Rectal smooth muscle tissue (tissue), 1 donor: ENCODE data around the gene ZNF446.
A peak's percentile ranks its signal among the peaks of the same experiment; 100 is the strongest.
"Not testable (repeated sequence)": the region's sequence is repeated elsewhere in the genome, so short reads cannot be mapped to it uniquely, and the experiment has no call there.

ENCODE experiments used
- H3K27ac ChIP-seq: one replicate; pipeline ENCODE4 v1.7.0; 2013; ENCODE audit warnings: low read depth, low read length, inconsistent platforms
- H3K27me3 ChIP-seq: one replicate; pipeline ENCODE4 v1.7.0; 2013; ENCODE audit warnings: low read length; ENCODE audit not compliant: control insufficient read depth, insufficient read depth
- H3K36me3 ChIP-seq: one replicate; pipeline ENCODE4 v1.7.0; 2013; ENCODE audit warnings: low read length; ENCODE audit not compliant: control insufficient read depth, insufficient read depth
- H3K4me1 ChIP-seq: one replicate; pipeline ENCODE4 v1.7.0; 2013; ENCODE audit warnings: low read length; ENCODE audit not compliant: control insufficient read depth, insufficient read depth
- H3K4me3 ChIP-seq: one replicate; pipeline ENCODE4 v1.7.0; 2013; ENCODE audit warnings: low read length
- H3K9ac ChIP-seq: one replicate; pipeline ENCODE4 v1.7.0; 2013; ENCODE audit warnings: low read length

Gene ZNF446

DNA sequence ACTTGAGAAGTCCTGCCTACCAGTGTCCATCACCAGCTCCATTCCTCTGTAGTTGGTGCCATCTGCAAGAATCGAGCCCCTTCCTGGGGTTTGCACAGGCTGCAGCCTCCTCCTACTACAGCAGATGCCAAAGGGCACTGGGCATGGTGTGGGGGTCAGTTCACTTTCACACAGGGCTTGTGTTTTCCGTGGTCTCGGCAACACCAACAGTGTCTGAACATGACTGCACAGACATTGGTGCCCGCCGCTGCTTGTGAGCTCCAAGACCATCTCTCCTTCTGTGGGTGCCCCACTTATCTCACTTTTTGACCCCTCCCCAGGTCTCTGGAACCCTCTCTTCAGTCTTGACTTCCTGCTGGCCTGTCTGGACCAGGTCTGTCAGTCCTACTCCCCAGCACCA lies 15.2 kb downstream of the ZNF446 start:
- Histone ChIP-seq H3K9ac (no peak overlapping the region), H3K4me1 (no peaks in the 10 kb centered on the region), H3K4me3 (no peak overlapping the region), H3K27me3 (no peaks in the 10 kb centered on the region), H3K36me3 (no peaks in the 10 kb centered on the region), H3K27ac (no peak overlapping the region)

DNA sequence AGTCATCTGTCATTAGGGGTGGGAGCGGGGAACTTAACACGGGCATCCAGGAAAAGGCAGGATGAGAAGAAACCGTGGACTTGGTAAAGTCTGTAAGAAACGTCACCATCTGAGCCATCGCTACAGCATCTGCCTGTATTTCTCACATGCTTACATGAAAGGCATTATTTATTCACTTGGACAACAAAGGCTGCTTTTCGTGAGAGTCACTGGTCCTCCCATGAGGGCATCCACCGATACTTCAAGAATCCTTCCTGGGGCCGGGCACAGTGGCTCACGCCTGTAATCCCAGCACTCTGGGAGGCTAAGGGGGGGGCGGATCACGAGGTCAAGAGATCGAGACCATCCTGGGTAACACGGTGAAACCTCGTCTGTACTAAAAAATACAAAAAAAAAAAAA lies 16.1 kb downstream of the ZNF446 start:
- no peak overlapping the region for H3K4me3 ChIP-seq
- no peaks in the 10 kb centered on the region for H3K27me3 ChIP-seq
- H3K9ac ChIP-seq = no peak overlapping the region
- H3K27ac ChIP-seq = no peak overlapping the region
- no peaks in the 10 kb centered on the region for H3K4me1 ChIP-seq
- no peaks in the 10 kb centered on the region for H3K36me3 ChIP-seq

DNA sequence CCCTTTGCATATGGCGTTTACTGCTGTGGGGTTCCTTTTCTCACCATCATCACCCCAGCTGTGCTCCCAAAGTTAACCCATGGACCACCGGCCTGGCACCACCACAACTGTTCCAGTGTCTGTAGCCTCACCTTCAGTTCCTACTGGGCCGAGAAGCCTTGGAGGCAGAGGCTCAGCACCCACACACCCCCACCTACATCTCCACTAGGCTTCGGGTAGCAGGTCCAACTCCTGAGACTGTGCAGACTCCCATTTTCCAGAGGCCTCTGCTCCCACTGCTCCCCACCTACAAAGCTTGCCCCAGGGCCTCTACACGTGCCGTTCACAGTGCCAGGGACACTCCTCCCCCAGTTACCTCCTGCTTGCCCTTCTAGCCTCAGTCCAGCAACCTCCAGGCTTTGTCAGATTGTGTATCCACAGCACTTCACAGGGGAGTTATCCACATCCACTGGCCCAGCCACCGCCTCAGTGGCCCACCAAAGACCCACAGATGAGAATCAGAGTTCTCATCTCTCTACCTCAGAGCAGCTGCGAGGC lies 21.6 kb downstream of the ZNF446 start:
- no peaks in the 10 kb centered on the region for H3K36me3 ChIP-seq
- peak overlapping the region; percentile 60 for H3K4me3 ChIP-seq
- no peak overlapping the region for H3K27ac ChIP-seq
- no peaks in the 10 kb centered on the region for H3K27me3 ChIP-seq
- H3K4me1 ChIP-seq = peaks cover 6% of the 10 kb centered on the region
- no peak overlapping the region for H3K9ac ChIP-seq

DNA sequence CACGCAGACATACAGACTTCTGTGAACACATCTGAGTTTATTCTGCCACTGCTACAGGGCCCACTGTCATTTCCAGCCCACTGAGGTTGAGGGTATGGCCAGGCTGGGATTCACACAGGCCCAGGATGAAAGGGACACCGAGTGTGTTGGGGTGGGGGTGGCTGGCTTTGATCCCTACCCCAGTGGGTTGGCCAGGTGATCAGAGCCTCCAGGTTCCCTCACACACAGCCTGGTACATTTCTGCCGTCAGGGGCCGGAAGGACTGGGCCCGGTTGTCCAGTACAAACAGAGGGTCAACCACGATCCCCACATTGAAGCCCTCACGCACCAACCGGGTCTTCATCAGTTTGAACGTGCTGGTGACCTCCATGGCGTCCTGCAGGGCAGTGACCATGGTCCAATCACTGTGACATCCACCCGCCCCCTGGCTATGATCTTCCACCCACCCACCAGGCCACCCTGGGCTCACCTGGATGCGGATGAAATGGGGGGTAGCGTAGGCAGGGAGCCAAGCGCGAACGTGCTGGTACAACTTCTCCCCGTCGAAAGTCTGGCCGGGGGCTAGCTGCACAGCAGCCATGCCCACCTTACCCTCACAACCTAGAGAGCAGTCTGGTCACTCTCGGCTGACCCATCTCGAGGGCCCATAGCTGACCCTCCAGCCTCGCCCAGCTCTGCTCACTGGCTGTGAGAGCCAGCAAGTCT lies 22.3 kb downstream of the ZNF446 start:
- H3K27ac ChIP-seq = no peak overlapping the region

DNA sequence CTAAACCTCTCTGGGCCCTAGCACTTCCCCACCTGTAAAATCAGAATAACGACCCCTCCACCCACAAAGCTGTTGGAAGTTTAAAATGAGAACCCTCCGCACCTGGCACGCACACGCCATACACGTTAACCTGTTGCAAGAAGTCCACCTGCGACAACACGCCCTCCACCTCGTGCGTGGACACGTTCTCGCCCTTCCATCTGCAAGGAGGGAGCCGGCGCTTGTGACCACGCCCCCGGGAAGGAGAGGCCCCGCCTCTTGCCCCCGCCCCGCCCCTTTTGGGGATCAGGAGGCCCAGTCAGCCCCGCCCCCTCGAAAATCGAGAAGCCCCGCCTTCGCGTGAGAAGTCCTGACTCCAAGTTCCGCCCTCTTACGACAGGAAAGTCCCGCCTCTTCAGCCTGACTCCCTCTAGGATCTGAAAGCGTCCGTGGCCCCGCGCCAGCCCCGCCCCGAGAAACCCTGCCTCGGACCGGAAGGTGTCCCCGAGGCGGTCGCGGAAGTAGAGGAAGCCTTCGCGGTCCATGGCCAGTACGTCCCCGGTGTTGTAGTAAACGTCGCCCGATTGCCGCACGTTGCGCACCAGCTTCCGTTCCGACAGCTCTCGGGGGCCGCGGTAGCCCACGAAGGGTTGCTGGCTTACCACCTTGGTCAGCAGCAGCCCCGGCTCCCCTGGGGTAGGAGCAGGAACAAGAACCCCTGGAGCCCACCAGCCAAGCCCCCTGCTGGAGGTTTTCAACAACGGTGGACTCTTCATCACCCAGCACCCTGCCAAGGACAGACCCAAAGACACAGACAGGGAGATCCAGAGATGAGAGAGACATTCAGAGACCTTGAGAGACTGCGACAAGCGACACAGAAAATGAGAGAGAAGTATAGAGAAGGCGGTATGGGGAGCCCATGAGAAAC lies 23.1 kb downstream of the ZNF446 start:
- Histone ChIP-seq H3K9ac (no peak overlapping the region), H3K27me3 (no peaks in the 10 kb centered on the region), H3K27ac (peak overlapping the region; percentile 67), H3K4me3 (peak overlapping the region; percentile 75), H3K4me1 (peaks cover 6% of the 10 kb centered on the region), H3K36me3 (no peaks in the 10 kb centered on the region)

More for the DNA sequence above, 22.3 kb downstream of the ZNF446 start:
- H3K36me3 ChIP-seq = no peaks in the 10 kb centered on the region
- H3K4me1 ChIP-seq = peaks cover 6% of the 10 kb centered on the region
- H3K9ac ChIP-seq = no peak overlapping the region
- peak overlapping the region; percentile 60 for H3K4me3 ChIP-seq
- no peaks in the 10 kb centered on the region for H3K27me3 ChIP-seq

DNA sequence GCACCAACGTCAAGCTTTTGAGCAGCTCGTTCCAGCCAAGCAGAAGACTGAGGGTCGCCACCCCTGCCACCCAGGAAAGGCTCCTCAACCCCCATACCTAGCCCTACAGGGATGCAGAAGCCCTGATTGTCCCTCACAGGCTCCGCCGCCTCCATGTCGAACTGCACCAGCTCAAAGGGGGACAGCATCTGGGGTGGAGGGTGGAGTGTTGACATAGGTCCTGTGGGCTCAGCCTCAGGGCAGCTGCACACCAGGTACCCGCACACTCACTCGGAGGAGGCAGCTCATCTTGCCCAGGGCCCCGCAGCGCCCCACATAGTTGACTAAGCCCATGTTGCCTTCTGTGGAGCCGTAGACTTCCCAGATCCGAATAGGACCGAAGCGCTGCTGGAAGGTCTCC lies 24.1 kb downstream of the ZNF446 start:
- Histone ChIP-seq H3K27me3 (no peaks in the 10 kb centered on the region), H3K9ac (no peak overlapping the region), H3K27ac (no peak overlapping the region), H3K4me1 (peaks cover 6% of the 10 kb centered on the region), H3K4me3 (peak overlapping the region; percentile 75), H3K36me3 (no peaks in the 10 kb centered on the region)

DNA sequence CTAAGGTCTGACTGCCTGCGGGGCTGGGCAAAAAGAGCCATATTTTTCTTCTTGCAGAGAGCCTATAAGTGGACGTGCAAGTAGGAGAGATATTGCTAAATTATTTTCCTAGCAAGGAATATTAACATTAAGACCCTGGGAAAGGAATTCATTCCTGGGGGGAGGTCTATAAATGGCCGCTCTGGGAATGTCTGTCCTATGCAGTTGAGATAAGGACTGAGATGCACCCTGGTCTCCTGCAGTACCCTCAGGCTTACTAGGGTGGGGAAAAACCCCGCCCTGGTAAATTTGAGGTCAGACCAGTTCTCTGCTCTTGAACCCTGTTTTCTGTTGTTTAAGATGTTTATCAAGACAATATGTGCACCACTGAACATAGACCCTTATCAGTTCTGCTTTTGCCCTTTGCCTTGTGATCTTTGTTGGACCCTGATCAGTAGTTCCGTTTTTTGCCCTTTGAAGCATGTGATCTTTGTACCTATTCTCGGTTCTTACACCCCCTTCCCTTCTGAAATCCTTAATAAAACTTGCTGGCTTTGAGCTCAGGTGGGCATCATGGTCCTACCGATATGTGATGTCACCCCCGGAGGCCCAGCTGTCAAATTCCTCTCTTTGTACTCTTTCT lies 31.6 kb downstream of the ZNF446 start:
- not testable (repeated sequence) for H3K27me3 ChIP-seq, H3K27ac ChIP-seq, H3K9ac ChIP-seq, H3K4me1 ChIP-seq, H3K36me3 ChIP-seq, H3K4me3 ChIP-seq

DNA sequence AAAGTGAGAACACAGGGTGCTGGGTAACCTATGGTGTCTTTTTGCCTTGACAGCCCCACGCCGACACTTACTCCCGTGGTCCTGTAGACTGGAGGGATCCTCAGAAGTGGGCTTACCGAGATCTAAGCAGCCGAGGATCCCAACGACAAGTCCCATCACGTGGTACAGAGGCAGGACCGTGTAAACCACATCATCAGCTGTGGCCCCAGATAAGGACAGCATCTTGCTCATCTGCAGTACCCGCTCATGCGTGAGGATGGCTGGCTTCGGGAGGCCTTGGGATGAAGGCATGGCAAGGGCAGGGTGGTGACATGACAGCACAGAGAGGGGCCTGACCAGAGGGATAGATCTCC lies 33.6 kb downstream of the ZNF446 start:
- Histone ChIP-seq H3K4me3 (no peak overlapping the region), H3K9ac (no peak overlapping the region), H3K4me1 (peaks cover 6% of the 10 kb centered on the region), H3K36me3 (no peaks in the 10 kb centered on the region), H3K27me3 (no peaks in the 10 kb centered on the region), H3K27ac (no peak overlapping the region)

DNA sequence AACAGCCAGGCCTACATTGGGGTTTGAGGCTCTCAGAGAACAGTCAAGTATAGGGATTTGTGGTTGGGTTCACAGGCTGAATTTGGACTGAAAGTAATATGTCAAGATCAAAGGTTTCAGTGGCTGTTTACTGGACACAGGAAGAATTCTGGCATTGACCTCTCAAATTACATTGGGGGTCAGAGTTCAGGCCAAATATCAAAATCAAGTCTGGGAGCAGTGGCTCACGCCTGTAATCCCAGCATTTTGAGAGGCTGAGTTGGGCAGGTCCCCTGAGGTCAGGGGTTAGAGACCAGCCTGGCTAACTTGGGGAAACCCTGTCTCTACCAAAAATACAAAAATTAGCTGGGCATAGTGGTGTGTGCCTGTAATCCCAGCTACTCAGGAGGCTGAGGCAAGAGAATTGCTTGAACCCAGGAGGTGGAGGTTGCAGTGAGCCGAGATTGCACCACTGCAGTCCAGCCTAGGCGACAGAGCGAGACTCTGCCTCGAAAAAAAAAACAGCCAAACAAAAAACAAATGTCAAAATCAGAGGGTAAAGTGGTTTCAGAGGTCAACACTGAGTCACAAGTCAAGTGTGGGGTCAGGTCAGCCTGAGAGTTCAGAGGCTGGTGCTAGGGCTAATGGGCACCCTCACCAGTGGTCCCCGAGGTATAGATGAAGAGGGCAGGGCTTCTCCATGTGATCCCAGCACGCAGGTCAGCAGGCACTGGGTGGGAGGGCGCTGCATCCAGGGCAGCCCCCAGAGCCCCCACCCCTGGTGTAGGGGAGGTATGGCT lies 34.1 kb downstream of the ZNF446 start:
- Histone ChIP-seq H3K27ac (no peak overlapping the region), H3K4me1 (peaks cover 6% of the 10 kb centered on the region), H3K36me3 (no peaks in the 10 kb centered on the region), H3K9ac (no peak overlapping the region), H3K4me3 (no peak overlapping the region), H3K27me3 (no peaks in the 10 kb centered on the region)

DNA sequence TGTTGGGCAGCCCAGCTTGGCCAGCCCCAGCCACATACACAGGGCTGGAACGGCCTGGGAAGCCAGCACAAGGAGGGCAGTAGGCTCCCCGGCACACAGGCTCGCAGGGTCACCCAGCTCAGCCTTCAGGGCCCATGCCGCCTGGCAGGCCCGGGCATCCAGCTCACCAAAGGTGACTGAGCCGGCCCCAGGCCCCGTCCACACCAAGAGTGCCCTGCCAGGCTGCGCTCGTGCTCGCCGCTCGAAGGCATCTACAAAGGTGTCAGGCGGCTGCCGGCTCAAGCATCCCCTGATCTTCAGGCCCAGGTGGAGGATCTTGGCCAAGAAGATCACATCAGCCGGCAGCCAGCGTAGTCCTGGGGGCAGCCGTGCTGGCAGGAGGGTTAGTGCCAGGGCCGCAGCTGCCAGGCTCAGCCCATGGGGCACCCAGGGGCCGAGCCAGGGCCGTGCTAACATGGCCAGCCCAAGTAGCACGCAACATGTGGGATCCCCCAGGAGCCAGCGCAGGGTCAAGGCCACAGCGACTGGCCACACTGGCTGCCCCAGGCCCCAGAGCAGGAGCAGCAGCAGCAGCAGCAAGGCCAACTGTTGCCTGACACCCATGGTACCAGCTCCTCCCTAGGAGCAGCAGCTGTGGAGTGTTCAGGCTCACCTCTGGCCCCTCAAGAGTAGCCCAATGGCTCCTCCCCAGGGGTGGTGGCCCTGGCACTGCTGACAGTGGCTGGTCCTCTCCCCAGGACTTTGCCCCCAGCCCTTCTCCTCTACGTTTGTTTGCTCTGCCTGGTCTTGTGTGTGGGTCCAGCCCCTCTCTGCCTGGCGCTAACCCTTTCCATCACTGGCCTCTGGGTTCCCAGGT lies 35.4 kb downstream of the ZNF446 start, which contains the start of gene SLC27A5:
TSS of gene SLC27A5 (minus strand) at position 640 of the 856 bp plus-strand sequence. CDS start at position 603, 37 bp downstream.
- Histone ChIP-seq H3K9ac (no peak within 1 kb of the TSS), H3K36me3 (peaks cover 4% of the 10 kb centered on the region), H3K4me1 (peaks cover 6% of the 10 kb centered on the region), H3K27ac (no peak within 1 kb of the TSS), H3K4me3 (no peak within 1 kb of the TSS), H3K27me3 (no peaks in the 10 kb centered on the region)

DNA sequence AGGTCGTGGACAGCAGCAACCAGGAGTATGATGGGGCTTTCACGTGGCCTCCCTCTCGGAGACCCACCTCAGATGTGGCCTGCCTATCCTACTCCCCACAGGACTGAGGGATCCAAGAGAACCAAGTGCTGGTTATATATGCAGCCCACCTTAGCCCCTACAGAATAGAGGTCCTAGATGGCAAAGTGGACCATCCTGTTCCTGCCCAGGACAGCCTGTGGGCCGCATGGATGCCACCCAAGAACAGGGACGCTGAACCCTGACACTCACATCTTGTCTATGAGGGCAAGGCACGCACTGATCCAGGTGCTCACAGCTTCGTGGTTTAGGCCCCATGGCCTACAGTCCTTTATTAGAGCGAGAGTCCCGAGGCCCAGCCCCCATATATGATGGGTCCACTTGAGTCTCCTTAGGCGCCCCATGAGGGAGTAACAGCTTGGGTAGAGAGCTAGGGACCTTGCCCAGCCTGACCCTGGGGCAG lies 37.1 kb downstream of the ZNF446 start:
- H3K9ac ChIP-seq = no peak overlapping the region
- H3K4me1 ChIP-seq = peaks cover 9% of the 10 kb centered on the region
- H3K36me3 ChIP-seq = peaks cover 8% of the 10 kb centered on the region
- H3K4me3 ChIP-seq = peak overlapping the region; percentile 63
- no peaks in the 10 kb centered on the region for H3K27me3 ChIP-seq
- H3K27ac ChIP-seq = peak overlapping the region; percentile 78
